Activated CD4-positive, alpha-beta T cell treated with anti-CD3 and anti-CD28 coated beads for 36 hours (primary cell): ENCODE measurements around the gene PBRM1. TPM values are rescaled to one million over a fixed set of nuclear protein-coding genes. Genes with fewer than 3 reads are reported as not detected.

ENCODE experiments used
- ATAC-seq: fragments of 200-7000 bp; cut with Tn5 transposase; one replicate; pipeline ENCODE4 v1.10.0; 2021; ENCODE audit warnings: mild to moderate bottlenecking, moderate library complexity
- CTCF ChIA-PET: fragments of 350-600 bp; sonication (Branson Sonifier 250); formaldehyde crosslinking; loops from one replicate; lab custom pipeline; 2021; ENCODE audit warnings: antibody characterized with exemption; lab: Charles Lee
- POLR2A ChIA-PET: fragments of 350-600 bp; sonication (Branson Sonifier 250); formaldehyde crosslinking; loops from one replicate; lab custom pipeline; 2021; ENCODE audit warnings: antibody characterized with exemption, inconsistent platforms; lab: Charles Lee
- DNase-seq: peaks from one replicate; pipeline ENCODE4 v3.0.0-alpha.2; 2020
- H3K27ac Mint-ChIP-seq: one replicate; pipeline ENCODE4 v1.8.0; 2021; ENCODE audit warnings: mixed read lengths
- H3K27me3 Mint-ChIP-seq: one replicate; pipeline ENCODE4 v1.8.0; 2021; ENCODE audit warnings: mixed read lengths
- H3K36me3 Mint-ChIP-seq: one replicate; pipeline ENCODE4 v1.8.0; 2021; ENCODE audit warnings: low read depth, mixed read lengths
- H3K4me1 Mint-ChIP-seq: one replicate; pipeline ENCODE4 v1.8.0; 2021; ENCODE audit warnings: mixed read lengths
- H3K4me3 Mint-ChIP-seq: one replicate; pipeline ENCODE4 v1.8.0; 2021; ENCODE audit warnings: mild to moderate bottlenecking, moderate library complexity, mixed read lengths
- H3K9me3 Mint-ChIP-seq: one replicate; pipeline ENCODE4 v1.8.0; 2021; ENCODE audit warnings: low read depth, mixed read lengths
- intact Hi-C, 2 experiments: fragments of 100-400 bp; cut with DNase I in 1 of 2; cut with micrococcal nuclease in 1 of 2; formaldehyde crosslinking; loops; one replicate each; pipeline versions ENCODE4 v1.14.2 to v1.15.1; 2022 to 2024; cut with DNase I, micrococcal nuclease
- total RNA-seq, 2 experiments: library from RNA; stranded (reverse); gene quantifications; one replicate each; pipeline ENCODE4 v1.2.3, GENCODE V29; 2021

The PBRM1 gene
- total RNA-seq, 2 experiments from 2014 or later, result 57.6 to 59.8 TPM

- H3K36me3 Mint-ChIP-seq, result no peaks in the 10 kb centered on the region
- no peak overlapping the region for H3K27ac Mint-ChIP-seq
- ATAC-seq (no peak), DNase-seq (no peak)
- ChIA-PET POLR2A (interaction anchor here (0.6 kb wide), 1 partner anchor 69 kb away, joined by 3 read pairs; no protein-coding TSS in a partner anchor), CTCF (no interaction called here)
- no peaks in the 10 kb centered on the region for H3K4me1 Mint-ChIP-seq
- no peaks in the 10 kb centered on the region for H3K27me3 Mint-ChIP-seq
- H3K9me3 Mint-ChIP-seq, result no peaks in the 10 kb centered on the region
- no peak overlapping the region for H3K4me3 Mint-ChIP-seq
- intact Hi-C loops, result no loop called here
These were observed 169.1 kb downstream of the PBRM1 start for GRCh38 chr3:52516509-52517195.

- ChIA-PET POLR2A (no interaction called here), CTCF (interaction anchor here (0.6 kb wide), 1 partner anchor 20 kb away, joined by 3 read pairs; the partner anchor contains the start of gene STAB1)
- Mint-ChIP-seq H3K36me3 (no peaks in the 10 kb centered on the region), H3K27ac (no peak overlapping the region), H3K27me3 (no peaks in the 10 kb centered on the region), H3K4me3 (no peak overlapping the region), H3K9me3 (no peaks in the 10 kb centered on the region), H3K4me1 (no peaks in the 10 kb centered on the region)
- intact Hi-C loops, result no loop called here
- ATAC-seq, result no peak
- no peak for DNase-seq
These were observed 170.5 kb downstream of the PBRM1 start for GRCh38 chr3:52515192-52515591.

- ChIA-PET CTCF (interaction anchor here (0.6 kb wide), 1 partner anchor 20 kb away, joined by 3 read pairs; the partner anchor contains the start of gene STAB1), POLR2A (no interaction called here)
- H3K4me3 Mint-ChIP-seq, result no peak overlapping the region
- DNase-seq (no peak), ATAC-seq (no peak)
- intact Hi-C loops, result no loop called here
- H3K36me3 Mint-ChIP-seq, result no peaks in the 10 kb centered on the region
- H3K27ac Mint-ChIP-seq, result no peak overlapping the region
- no peaks in the 10 kb centered on the region for H3K9me3 Mint-ChIP-seq
- no peaks in the 10 kb centered on the region for H3K4me1 Mint-ChIP-seq
- H3K27me3 Mint-ChIP-seq, result no peaks in the 10 kb centered on the region
These were observed 171.1 kb downstream of the PBRM1 start for GRCh38 chr3:52514576-52514975.

GRCh38 chr3:52513281-52513680, 172.4 kb downstream of the PBRM1 start:
- H3K27me3 Mint-ChIP-seq, result no peaks in the 10 kb centered on the region
- H3K9me3 Mint-ChIP-seq, result no peaks in the 10 kb centered on the region
- intact Hi-C loops, result no loop called here
- no peak overlapping the region for H3K4me3 Mint-ChIP-seq
- POLR2A ChIA-PET, result no interaction called here
- ATAC-seq (no peak), DNase-seq (no peak)
- CTCF ChIA-PET, result no interaction called here
- H3K36me3 Mint-ChIP-seq, result no peaks in the 10 kb centered on the region
- no peak overlapping the region for H3K27ac Mint-ChIP-seq
- no peaks in the 10 kb centered on the region for H3K4me1 Mint-ChIP-seq

- DNase-seq, result no peak
- no peaks in the 10 kb centered on the region for H3K4me1 Mint-ChIP-seq
- no peaks in the 10 kb centered on the region for H3K9me3 Mint-ChIP-seq
- no peak overlapping the region for H3K27ac Mint-ChIP-seq
- intact Hi-C loops, result no loop called here
- ChIA-PET POLR2A (no interaction called here), CTCF (no interaction called here)
- no peaks in the 10 kb centered on the region for H3K27me3 Mint-ChIP-seq
- no peak overlapping the region for H3K4me3 Mint-ChIP-seq
- no peaks in the 10 kb centered on the region for H3K36me3 Mint-ChIP-seq
- ATAC-seq, result no peak
These were observed 173.0 kb downstream of the PBRM1 start for GRCh38 chr3:52512727-52513126.

- no peaks in the 10 kb centered on the region for H3K36me3 Mint-ChIP-seq
- no peak overlapping the region for H3K4me3 Mint-ChIP-seq
- intact Hi-C loops, result no loop called here
- CTCF ChIA-PET, result interaction anchor here (0.6 kb wide), 1 partner anchor 100 kb away, joined by 3 read pairs; no protein-coding TSS in a partner anchor
- no peaks in the 10 kb centered on the region for H3K4me1 Mint-ChIP-seq
- POLR2A ChIA-PET, result no interaction called here
- no peak overlapping the region for H3K27ac Mint-ChIP-seq
- DNase-seq, result no peak
- H3K9me3 Mint-ChIP-seq, result no peaks in the 10 kb centered on the region
- no peak for ATAC-seq
- no peaks in the 10 kb centered on the region for H3K27me3 Mint-ChIP-seq
These were observed 173.6 kb downstream of the PBRM1 start for GRCh38 chr3:52512105-52512504.

GRCh38 chr3:52511509-52511908, 174.2 kb downstream of the PBRM1 start:
- Mint-ChIP-seq H3K4me1 (no peaks in the 10 kb centered on the region), H3K36me3 (no peaks in the 10 kb centered on the region), H3K27ac (no peak overlapping the region), H3K4me3 (no peak overlapping the region), H3K27me3 (no peaks in the 10 kb centered on the region), H3K9me3 (no peaks in the 10 kb centered on the region)
- ChIA-PET POLR2A (no interaction called here), CTCF (interaction anchor here (1.1 kb wide), 1 partner anchor 10 kb away, joined by 4 read pairs; no protein-coding TSS in a partner anchor)
- ATAC-seq, result no peak
- intact Hi-C loops, result no loop called here
- DNase-seq, result no peak

- POLR2A ChIA-PET, result no interaction called here
- H3K4me1 Mint-ChIP-seq, result no peaks in the 10 kb centered on the region
- intact Hi-C loops, result no loop called here
These were observed 175.9 kb downstream of the PBRM1 start for GRCh38 chr3:52509753-52510328.

GRCh38 chr3:52507359-52507758, 178.4 kb downstream of the PBRM1 start:
- H3K4me3 Mint-ChIP-seq, result no peak overlapping the region
- H3K9me3 Mint-ChIP-seq, result no peaks in the 10 kb centered on the region
- POLR2A ChIA-PET, result no interaction called here
- DNase-seq, result no peak
- CTCF ChIA-PET, result interaction anchor here (0.7 kb wide), 1 partner anchor 131 kb away, joined by 3 read pairs; no protein-coding TSS in a partner anchor
- intact Hi-C loops, result no loop called here
- H3K36me3 Mint-ChIP-seq, result no peaks in the 10 kb centered on the region
- no peak overlapping the region for H3K27ac Mint-ChIP-seq
- H3K27me3 Mint-ChIP-seq, result no peaks in the 10 kb centered on the region
- no peaks in the 10 kb centered on the region for H3K4me1 Mint-ChIP-seq
- ATAC-seq, result no peak

More at GRCh38 chr3:52509753-52510328, 175.9 kb downstream of the PBRM1 start:
- CTCF ChIA-PET, result no interaction called here
- Mint-ChIP-seq H3K27me3 (no peaks in the 10 kb centered on the region), H3K36me3 (no peaks in the 10 kb centered on the region), H3K9me3 (no peaks in the 10 kb centered on the region), H3K27ac (no peak overlapping the region), H3K4me3 (no peak overlapping the region)
- no peak for ATAC-seq
- no peak for DNase-seq

- intact Hi-C loops, result no loop called here
- Mint-ChIP-seq H3K4me1 (no peaks in the 10 kb centered on the region), H3K27me3 (no peaks in the 10 kb centered on the region), H3K36me3 (no peaks in the 10 kb centered on the region), H3K9me3 (no peaks in the 10 kb centered on the region), H3K4me3 (no peak overlapping the region), H3K27ac (no peak overlapping the region)
- CTCF ChIA-PET, result interaction anchor here (0.6 to 0.7 kb wide), 2 partner anchors 11 to 130 kb away, joined by 3 read pairs; partner anchors contain the start of gene STAB1
- DNase-seq, result no peak
- POLR2A ChIA-PET, result no interaction called here
- no peak for ATAC-seq
These were observed 179.3 kb downstream of the PBRM1 start for GRCh38 chr3:52506266-52506966.

- H3K9me3 Mint-ChIP-seq, result no peaks in the 10 kb centered on the region
These were observed 180.7 kb downstream of the PBRM1 start for GRCh38 chr3:52504977-52505376.

More at GRCh38 chr3:52504977-52505376, 180.7 kb downstream of the PBRM1 start:
- intact Hi-C loops, result no loop called here
- Mint-ChIP-seq H3K36me3 (no peaks in the 10 kb centered on the region), H3K27me3 (no peaks in the 10 kb centered on the region), H3K4me3 (no peak overlapping the region), H3K4me1 (no peaks in the 10 kb centered on the region), H3K27ac (no peak overlapping the region)
- POLR2A ChIA-PET, result no interaction called here
- ATAC-seq (no peak), DNase-seq (no peak)
- CTCF ChIA-PET, result no interaction called here
